ENCODE results near the gene GPC5.

The GPC5 gene

DNA sequence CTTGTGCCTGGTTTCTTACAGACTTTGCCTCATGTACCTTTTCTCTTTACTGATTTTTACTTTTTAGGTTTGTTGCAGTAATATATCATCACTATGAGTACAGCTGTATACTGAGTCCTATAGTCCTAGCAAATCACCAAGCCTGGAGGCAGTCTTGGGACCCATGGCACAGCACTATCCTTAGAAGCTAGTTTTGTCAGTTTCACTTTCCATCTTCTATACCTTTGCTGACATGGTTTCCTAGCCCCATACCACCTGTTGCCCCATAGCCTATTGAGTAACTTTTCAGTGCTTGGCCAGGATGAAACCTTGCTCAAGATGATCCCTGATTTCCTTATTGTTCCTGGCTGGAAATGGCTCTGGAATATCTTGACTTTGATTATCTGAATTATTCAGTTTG is 826.4 kb downstream of the GPC5 start:
- no peak overlapping the region for H2AFZ ChIP-seq (ENCODE audit: low read length, unreplicated experiment)
- peaks cover 9% of the 10 kb centered on the region for H3K4me1 ChIP-seq (ENCODE audit: control insufficient read depth, insufficient read depth, low read length, unreplicated experiment)
- no peaks in the 10 kb centered on the region for H3K79me2 ChIP-seq (ENCODE audit: control insufficient read depth, insufficient read depth, low read length, unreplicated experiment)
- no peaks in the 10 kb centered on the region for H3K36me3 ChIP-seq (ENCODE audit: insufficient read depth, low read length)
- H3K27ac ChIP-seq (ENCODE audit: low read depth, low read length) = peak overlapping the region; percentile 46; the same call in 1 of the 2 replicates
- 0 out of 2 replicates have a peak overlapping the region, but pooled peaks have one; percentile 37 for H3K4me3 ChIP-seq (ENCODE audit: low read depth, low read length)
- H3K27me3 ChIP-seq (ENCODE audit: insufficient read depth, low read length) = no peaks in the 10 kb centered on the region

DNA sequence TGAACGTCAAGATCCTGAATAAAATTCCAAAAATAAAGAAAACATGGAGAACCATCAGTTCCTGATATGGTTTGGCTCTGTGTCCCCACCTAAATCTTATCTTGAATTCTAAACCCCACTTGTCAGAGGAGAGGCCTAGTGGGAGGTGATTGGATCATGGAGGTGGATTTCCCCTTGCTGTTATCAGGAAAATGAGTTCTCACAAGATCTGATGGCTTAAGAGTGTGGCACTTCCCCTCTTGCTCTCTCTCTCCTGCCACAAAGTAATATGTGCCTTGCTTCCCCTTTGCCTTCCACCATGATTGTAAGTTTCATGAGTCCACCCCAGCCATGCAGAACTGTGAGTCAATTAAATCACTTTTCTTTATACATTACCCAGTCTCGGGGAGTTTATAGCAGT is 827.4 kb downstream of the GPC5 start:
- H3K27me3 ChIP-seq (ENCODE audit: insufficient read depth, low read length) = no peaks in the 10 kb centered on the region
- H2AFZ ChIP-seq (ENCODE audit: low read length, unreplicated experiment) = no peak overlapping the region
- H3K36me3 ChIP-seq (ENCODE audit: insufficient read depth, low read length) = no peaks in the 10 kb centered on the region
- H3K27ac ChIP-seq (ENCODE audit: low read depth, low read length) = no peak overlapping the region
- no peaks in the 10 kb centered on the region for H3K79me2 ChIP-seq (ENCODE audit: control insufficient read depth, insufficient read depth, low read length, unreplicated experiment)
- no peak overlapping the region for H3K4me3 ChIP-seq (ENCODE audit: low read depth, low read length)
- peaks cover 9% of the 10 kb centered on the region for H3K4me1 ChIP-seq (ENCODE audit: control insufficient read depth, insufficient read depth, low read length, unreplicated experiment)

DNA sequence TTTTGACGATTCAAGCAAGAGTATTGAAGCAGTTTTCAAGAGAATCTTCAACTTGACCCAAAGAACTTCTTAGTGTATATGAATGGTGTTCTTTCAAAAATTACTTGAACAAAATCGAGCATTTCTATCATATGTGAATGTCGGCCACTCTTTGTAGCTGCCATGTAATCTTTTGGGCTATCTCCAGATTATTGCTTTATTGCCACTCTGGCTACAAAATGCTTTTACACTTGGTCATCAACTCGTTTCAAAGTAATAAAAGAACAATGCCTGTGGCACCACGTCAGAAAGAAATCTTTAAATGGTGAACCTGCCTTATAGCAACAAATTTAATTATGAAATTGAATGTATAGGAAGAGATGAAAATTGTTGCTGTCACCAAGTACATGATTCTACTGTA is 834.5 kb downstream of the GPC5 start:
- Histone ChIP-seq H3K36me3 (ENCODE audit: insufficient read depth, low read length) (no peaks in the 10 kb centered on the region), H3K27ac (ENCODE audit: low read depth, low read length) (no peak overlapping the region), H3K27me3 (ENCODE audit: insufficient read depth, low read length) (no peaks in the 10 kb centered on the region), H3K79me2 (ENCODE audit: control insufficient read depth, insufficient read depth, low read length, unreplicated experiment) (no peaks in the 10 kb centered on the region), H3K4me3 (ENCODE audit: low read depth, low read length) (no peak overlapping the region), H2AFZ (ENCODE audit: low read length, unreplicated experiment) (no peak overlapping the region), H3K4me1 (ENCODE audit: control insufficient read depth, insufficient read depth, low read length, unreplicated experiment) (no peaks in the 10 kb centered on the region)

DNA sequence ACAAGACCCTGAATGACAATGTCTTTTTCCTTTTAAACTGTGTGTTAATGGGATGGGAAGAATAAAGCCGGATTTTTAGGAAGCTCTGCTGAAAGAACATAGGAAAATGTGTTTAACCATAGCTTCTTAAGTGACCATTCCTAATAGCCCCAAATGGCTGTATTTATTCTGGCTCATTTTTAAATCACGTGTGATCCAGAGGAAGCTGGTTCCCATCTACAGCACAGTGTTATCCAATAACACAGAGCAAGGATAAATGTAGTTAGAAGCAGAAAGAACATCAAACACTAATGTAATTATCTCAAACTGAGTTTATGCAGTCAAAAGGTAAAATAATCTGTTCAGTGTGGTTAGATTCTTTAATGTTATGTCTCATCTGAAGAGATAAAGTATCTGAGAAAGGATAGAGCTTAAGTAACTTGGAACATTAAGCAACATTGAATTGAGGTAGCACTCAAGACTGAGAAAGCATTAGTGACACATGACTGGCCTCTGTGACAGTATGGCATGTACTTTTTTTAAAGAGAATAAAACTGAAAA is 853.3 kb downstream of the GPC5 start:
- Histone ChIP-seq H3K36me3 (ENCODE audit: insufficient read depth, low read length) (no peaks in the 10 kb centered on the region), H3K79me2 (ENCODE audit: control insufficient read depth, insufficient read depth, low read length, unreplicated experiment) (no peaks in the 10 kb centered on the region), H3K4me1 (ENCODE audit: control insufficient read depth, insufficient read depth, low read length, unreplicated experiment) (no peaks in the 10 kb centered on the region), H2AFZ (ENCODE audit: low read length, unreplicated experiment) (no peak overlapping the region), H3K27me3 (ENCODE audit: insufficient read depth, low read length) (no peaks in the 10 kb centered on the region), H3K27ac (ENCODE audit: low read depth, low read length) (no peak overlapping the region), H3K4me3 (ENCODE audit: low read depth, low read length) (no peak overlapping the region)

DNA sequence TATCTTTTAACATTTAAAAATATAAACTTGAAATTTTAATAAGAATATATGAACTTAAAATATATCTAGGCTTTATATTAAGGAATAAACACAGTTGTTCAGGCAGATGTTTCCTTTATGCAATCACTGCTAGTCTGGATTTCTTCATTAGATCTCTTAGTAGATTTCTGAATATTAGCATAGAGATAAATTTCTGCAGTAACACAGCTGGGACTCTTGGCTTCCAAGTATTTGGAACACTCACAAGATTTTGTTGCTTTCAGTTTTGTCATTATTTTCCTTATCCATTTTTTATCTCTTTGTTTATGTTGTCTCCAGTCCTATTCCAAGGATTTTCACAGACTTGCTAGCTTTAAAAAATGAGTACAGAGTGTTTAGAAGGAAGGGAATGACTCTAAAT is 857.1 kb downstream of the GPC5 start:
- H3K79me2 ChIP-seq (ENCODE audit: control insufficient read depth, insufficient read depth, low read length, unreplicated experiment) = no peaks in the 10 kb centered on the region
- no peaks in the 10 kb centered on the region for H3K36me3 ChIP-seq (ENCODE audit: insufficient read depth, low read length)
- no peak overlapping the region for H2AFZ ChIP-seq (ENCODE audit: low read length, unreplicated experiment)
- H3K4me3 ChIP-seq (ENCODE audit: low read depth, low read length) = no peak overlapping the region
- H3K27me3 ChIP-seq (ENCODE audit: insufficient read depth, low read length) = no peaks in the 10 kb centered on the region
- H3K4me1 ChIP-seq (ENCODE audit: control insufficient read depth, insufficient read depth, low read length, unreplicated experiment) = no peaks in the 10 kb centered on the region
- H3K27ac ChIP-seq (ENCODE audit: low read depth, low read length) = no peak overlapping the region

DNA sequence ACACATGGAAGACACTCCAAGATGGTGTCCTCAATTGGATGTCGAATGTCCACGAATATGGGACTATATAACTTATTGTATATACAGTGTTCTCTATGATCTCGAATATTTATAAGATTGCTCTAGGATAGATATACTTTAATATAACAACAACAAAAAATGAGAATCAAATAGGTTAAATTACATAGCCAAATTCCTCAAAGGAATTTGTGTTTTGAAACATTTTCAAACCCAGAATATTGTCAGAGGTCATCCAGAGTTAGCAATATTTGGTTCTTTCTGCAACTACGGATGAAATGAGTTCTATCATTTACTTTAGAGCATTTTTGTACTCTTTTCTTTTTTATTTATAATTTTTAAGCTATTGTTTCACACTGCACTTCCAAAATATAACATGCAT is 857.8 kb downstream of the GPC5 start:
- Histone ChIP-seq H2AFZ (ENCODE audit: low read length, unreplicated experiment) (no peak overlapping the region), H3K4me1 (ENCODE audit: control insufficient read depth, insufficient read depth, low read length, unreplicated experiment) (no peaks in the 10 kb centered on the region), H3K4me3 (ENCODE audit: low read depth, low read length) (no peak overlapping the region), H3K27me3 (ENCODE audit: insufficient read depth, low read length) (no peaks in the 10 kb centered on the region), H3K27ac (ENCODE audit: low read depth, low read length) (no peak overlapping the region), H3K36me3 (ENCODE audit: insufficient read depth, low read length) (no peaks in the 10 kb centered on the region), H3K79me2 (ENCODE audit: control insufficient read depth, insufficient read depth, low read length, unreplicated experiment) (no peaks in the 10 kb centered on the region)

DNA sequence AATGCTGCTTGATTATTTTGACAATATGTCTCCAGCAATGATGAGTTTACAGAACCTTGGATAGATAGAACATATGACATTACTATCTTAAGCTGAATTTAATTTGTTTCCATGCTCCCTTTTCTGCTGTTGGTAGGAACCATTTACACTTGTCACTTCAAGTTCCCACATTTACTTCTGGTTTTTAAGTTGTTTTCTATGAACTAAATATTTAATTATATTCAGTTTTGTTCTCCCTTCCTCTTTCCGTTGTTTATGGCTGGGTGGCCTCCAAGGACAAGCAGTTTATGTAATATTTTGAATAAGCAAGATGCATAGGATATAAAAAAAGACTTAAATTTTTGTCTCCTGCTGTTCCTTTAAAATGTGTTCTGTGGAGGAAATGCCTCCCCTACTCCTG is 860.6 kb downstream of the GPC5 start:
- Histone ChIP-seq H3K36me3 (ENCODE audit: insufficient read depth, low read length) (no peaks in the 10 kb centered on the region), H3K79me2 (ENCODE audit: control insufficient read depth, insufficient read depth, low read length, unreplicated experiment) (no peaks in the 10 kb centered on the region), H3K27me3 (ENCODE audit: insufficient read depth, low read length) (no peaks in the 10 kb centered on the region), H3K27ac (ENCODE audit: low read depth, low read length) (no peak overlapping the region), H3K4me3 (ENCODE audit: low read depth, low read length) (no peak overlapping the region), H2AFZ (ENCODE audit: low read length, unreplicated experiment) (no peak overlapping the region), H3K4me1 (ENCODE audit: control insufficient read depth, insufficient read depth, low read length, unreplicated experiment) (no peaks in the 10 kb centered on the region)

DNA sequence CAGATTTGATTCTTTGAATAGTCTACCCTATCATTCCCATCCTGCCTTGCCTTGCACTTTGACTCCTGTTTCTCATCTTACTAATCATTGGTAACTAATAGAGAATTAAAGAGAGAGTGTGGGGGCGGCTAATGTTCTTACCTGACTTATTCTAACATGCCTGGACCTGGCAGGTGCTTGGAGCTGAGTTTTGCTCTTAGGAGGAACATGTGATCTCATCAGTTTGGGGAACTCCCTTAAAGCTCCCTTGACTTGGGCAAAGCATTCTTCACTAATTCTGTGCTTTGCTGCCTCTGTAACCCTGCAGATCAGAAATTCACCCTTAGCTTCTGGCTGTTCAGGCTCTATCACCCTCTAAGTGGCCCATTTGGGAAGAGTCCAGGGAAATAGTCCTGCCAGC is 861.1 kb downstream of the GPC5 start:
- Histone ChIP-seq H3K27ac (ENCODE audit: low read depth, low read length) (no peak overlapping the region), H3K36me3 (ENCODE audit: insufficient read depth, low read length) (no peaks in the 10 kb centered on the region), H3K4me1 (ENCODE audit: control insufficient read depth, insufficient read depth, low read length, unreplicated experiment) (no peaks in the 10 kb centered on the region), H2AFZ (ENCODE audit: low read length, unreplicated experiment) (no peak overlapping the region), H3K79me2 (ENCODE audit: control insufficient read depth, insufficient read depth, low read length, unreplicated experiment) (no peaks in the 10 kb centered on the region), H3K27me3 (ENCODE audit: insufficient read depth, low read length) (no peaks in the 10 kb centered on the region), H3K4me3 (ENCODE audit: low read depth, low read length) (no peak overlapping the region)

DNA sequence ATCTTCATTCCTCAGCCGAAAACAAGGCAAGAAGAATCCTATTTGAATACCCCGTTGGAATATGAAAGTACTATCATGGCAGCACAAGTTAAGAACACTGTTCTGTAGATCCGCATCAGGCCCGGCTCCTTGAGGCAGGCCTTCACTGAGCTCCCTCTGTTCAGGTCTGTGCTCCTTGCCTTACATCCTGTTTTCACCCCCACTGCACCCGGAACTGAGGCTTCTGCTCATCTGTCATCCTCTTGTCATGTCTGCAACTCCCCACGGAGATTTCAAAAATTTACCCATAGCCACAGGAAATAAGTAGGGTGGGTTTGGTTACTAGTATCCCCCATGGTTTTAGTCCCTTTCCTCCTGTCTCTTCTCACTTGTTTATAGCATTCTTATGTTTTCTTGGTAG is 861.9 kb downstream of the GPC5 start:
- Histone ChIP-seq H3K27me3 (ENCODE audit: insufficient read depth, low read length) (no peaks in the 10 kb centered on the region), H2AFZ (ENCODE audit: low read length, unreplicated experiment) (no peak overlapping the region), H3K36me3 (ENCODE audit: insufficient read depth, low read length) (no peaks in the 10 kb centered on the region), H3K27ac (ENCODE audit: low read depth, low read length) (no peak overlapping the region), H3K4me3 (ENCODE audit: low read depth, low read length) (no peak overlapping the region), H3K4me1 (ENCODE audit: control insufficient read depth, insufficient read depth, low read length, unreplicated experiment) (no peaks in the 10 kb centered on the region), H3K79me2 (ENCODE audit: control insufficient read depth, insufficient read depth, low read length, unreplicated experiment) (no peaks in the 10 kb centered on the region)

DNA sequence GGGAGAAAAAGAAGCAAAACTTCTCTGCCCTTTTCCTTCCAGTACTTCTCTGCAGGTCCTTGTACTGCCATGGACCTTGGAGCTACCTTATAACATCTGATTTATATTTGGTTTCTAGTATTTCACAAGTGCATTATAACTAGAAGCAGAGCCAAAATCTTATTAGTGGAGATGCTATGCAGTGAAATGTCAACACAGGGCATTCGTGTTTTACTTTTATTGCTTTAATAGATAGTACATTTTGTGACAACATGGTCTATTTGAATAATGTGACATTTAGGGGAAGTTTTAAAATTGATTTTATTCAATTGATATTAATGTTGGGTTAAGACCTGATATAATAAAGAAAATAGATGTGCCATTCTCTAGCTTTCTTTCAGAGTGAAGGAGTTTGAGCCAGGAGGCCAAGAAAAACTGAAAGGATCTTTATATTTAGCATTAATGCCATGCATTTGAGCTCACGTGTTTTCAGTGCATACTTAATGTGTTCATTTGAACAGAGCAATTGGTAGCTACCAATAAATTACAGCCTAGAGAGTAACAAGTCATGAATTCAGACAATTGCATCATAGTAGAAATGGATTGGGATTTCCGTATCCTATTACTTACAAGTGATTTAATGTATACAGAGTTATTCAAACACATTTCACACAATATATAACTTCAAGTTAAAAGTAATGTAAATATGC is 863.8 kb downstream of the GPC5 start:
- Histone ChIP-seq H3K27me3 (ENCODE audit: insufficient read depth, low read length) (no peaks in the 10 kb centered on the region), H3K27ac (ENCODE audit: low read depth, low read length) (no peak overlapping the region), H3K4me3 (ENCODE audit: low read depth, low read length) (no peak overlapping the region), H2AFZ (ENCODE audit: low read length, unreplicated experiment) (no peak overlapping the region), H3K4me1 (ENCODE audit: control insufficient read depth, insufficient read depth, low read length, unreplicated experiment) (no peaks in the 10 kb centered on the region), H3K36me3 (ENCODE audit: insufficient read depth, low read length) (no peaks in the 10 kb centered on the region), H3K79me2 (ENCODE audit: control insufficient read depth, insufficient read depth, low read length, unreplicated experiment) (no peaks in the 10 kb centered on the region)

DNA sequence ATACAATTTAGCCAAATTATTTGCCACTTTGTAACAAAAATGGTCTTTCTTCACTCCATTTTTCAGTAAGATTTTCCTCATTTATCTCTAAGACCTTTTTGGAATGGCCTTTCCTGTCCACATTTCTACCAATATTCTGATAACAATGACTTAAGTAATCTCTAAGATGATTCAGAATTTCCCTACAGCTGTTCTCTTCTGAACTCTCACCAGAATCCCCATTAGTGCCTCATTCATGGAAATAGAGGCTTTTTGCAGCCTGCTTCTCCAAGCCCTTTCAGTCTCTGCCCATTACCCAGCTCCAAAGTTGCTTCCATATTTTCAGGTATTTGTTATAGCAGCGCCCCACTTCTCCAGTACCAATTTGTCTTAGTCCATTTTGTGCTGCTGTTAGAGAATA is 867.0 kb downstream of the GPC5 start:
- H3K27me3 ChIP-seq (ENCODE audit: insufficient read depth, low read length) = no peaks in the 10 kb centered on the region
- no peaks in the 10 kb centered on the region for H3K36me3 ChIP-seq (ENCODE audit: insufficient read depth, low read length)
- no peak overlapping the region for H3K27ac ChIP-seq (ENCODE audit: low read depth, low read length)
- no peaks in the 10 kb centered on the region for H3K4me1 ChIP-seq (ENCODE audit: control insufficient read depth, insufficient read depth, low read length, unreplicated experiment)
- no peak overlapping the region for H2AFZ ChIP-seq (ENCODE audit: low read length, unreplicated experiment)
- no peaks in the 10 kb centered on the region for H3K79me2 ChIP-seq (ENCODE audit: control insufficient read depth, insufficient read depth, low read length, unreplicated experiment)
- no peak overlapping the region for H3K4me3 ChIP-seq (ENCODE audit: low read depth, low read length)

All from ACC112 (cell line).